K562 (cell line): ENCODE measurements around the gene NCR1. TPM values are rescaled to one million over a fixed set of nuclear protein-coding genes. Genes with fewer than 3 reads are reported as not detected.
A peak's percentile ranks its signal among the peaks of the same experiment; 100 is the strongest.

Experiments used
- ATAC-seq: fragments of 200-7000 bp; cut with Tn5 transposase; 3 replicates; pipeline ENCODE4 v1.9.1; 2020; ENCODE audit warnings: moderate library complexity
- BruUV-seq: library from RNA; stranded (reverse); fragments of 400-500 nt; replicated peaks from 2 replicates; lab custom pipeline; 2021; lab: Mats Ljungman, UMichigan
- CTCF ChIA-PET: fragments of 300-600 bp; formaldehyde crosslinking; extraction: SDS; loops from one replicate; lab custom pipeline; 2021; ENCODE audit warnings: low intra/inter-chr PET ratio; lab: Yijun Ruan, JAX
- POLR2A ChIA-PET: fragments of 300-600, 350-650 bp; sonication (Branson Sonifier 250); formaldehyde crosslinking; extraction: SDS; loops from one replicate; lab custom pipeline; 2021; ENCODE audit warnings: antibody characterized with exemption, inconsistent platforms; lab: Yijun Ruan, JAX
- DNase-seq, 4 experiments: peaks; one replicate each; pipeline versions ENCODE4 v3.0.0 to v3.0.0-alpha.2; 2011 to 2018; ENCODE audit warnings: low spot score in 3 of 4, mixed read lengths in 3 of 4; ENCODE audit errors: extremely low read depth in 1 of 4
- FAIRE-seq: peaks from 2 replicates; lab custom pipeline; 2011; peaks lifted over from hg19 to GRCh38; lab: Jason Lieb, UNC
- H2AFZ ChIP-seq: 2 replicates; pipeline ENCODE4 v1.6.0; 2011; ENCODE audit warnings: low read depth, low read length, control low read depth, inconsistent platforms
- H3K27ac ChIP-seq: fragments of 200-600 bp; 3 replicates; pipeline ENCODE4 v1.8.0; 2011; ENCODE audit warnings: low read depth, mild to moderate bottlenecking, control low read depth, inconsistent platforms, low read length, moderate library complexity, mixed read lengths; ENCODE audit errors: extremely low read depth
- H3K27me3 ChIP-seq, 2 experiments: fragments of 300-600 bp in 1 of 2; 2 replicates in 1 of 2; 3 replicates in 1 of 2; pipeline versions ENCODE4 v1.6.0 to v1.8.0; 2011; ENCODE audit warnings: inconsistent platforms in 2 of 2, low read length in 2 of 2, mild to moderate bottlenecking in 1 of 2, mixed read lengths in 1 of 2, moderate library complexity in 1 of 2; ENCODE audit not compliant: control insufficient read depth in 2 of 2, insufficient read depth in 2 of 2
- H3K36me3 ChIP-seq: fragments of 300-600 bp; 3 replicates; pipeline ENCODE4 v1.8.0; 2011; ENCODE audit warnings: mild to moderate bottlenecking, low read length, inconsistent platforms; ENCODE audit not compliant: control insufficient read depth, insufficient read depth
- H3K4me1 ChIP-seq, 2 experiments: fragments of 200-600 bp in 1 of 2; replicated peaks in 1 of 2; 2 replicates in 1 of 2; 3 replicates in 1 of 2; pipeline versions ENCODE4 v1.5.1 to v1.8.0; 2011; ENCODE audit warnings: inconsistent platforms in 2 of 2, low read length in 2 of 2, mild to moderate bottlenecking in 1 of 2, mixed read lengths in 1 of 2, moderate library complexity in 1 of 2; ENCODE audit not compliant: control insufficient read depth in 2 of 2, insufficient read depth in 2 of 2
- H3K4me2 ChIP-seq: 2 replicates; pipeline ENCODE4 v1.6.1; 2011; ENCODE audit warnings: low read length, control low read depth, inconsistent platforms, mixed read lengths; ENCODE audit not compliant: insufficient read depth
- H3K4me3 ChIP-seq: fragments of 200-600 bp; sonication (generic), shearing (Covaris generic); 2 replicates; pipeline ENCODE4 v1.5.1; 2016; ENCODE audit warnings: control low read depth, inconsistent platforms
- H3K79me2 ChIP-seq: fragments of 200-600 bp; 3 replicates; pipeline ENCODE4 v1.8.0; 2011; ENCODE audit warnings: low read length, inconsistent platforms; ENCODE audit not compliant: control insufficient read depth, insufficient read depth
- H3K9ac ChIP-seq, 2 experiments: 2 replicates each; pipeline versions ENCODE4 v1.6.0 to v1.6.1; 2011; ENCODE audit warnings: low read depth in 2 of 2, low read length in 2 of 2, control low read depth in 1 of 2, inconsistent platforms in 1 of 2, mild to moderate bottlenecking in 1 of 2, mixed read lengths in 1 of 2; ENCODE audit not compliant: insufficient read depth in 1 of 2
- H3K9me1 ChIP-seq: one replicate; pipeline ENCODE4 v1.6.0; 2011; ENCODE audit warnings: inconsistent platforms, mild to moderate bottlenecking, low read length, moderate library complexity; ENCODE audit not compliant: control insufficient read depth, insufficient read depth
- H3K9me3 ChIP-seq: replicated peaks from 2 replicates; pipeline ENCODE4 v1.5.1; 2011; ENCODE audit warnings: low read depth, low read length, inconsistent platforms; ENCODE audit not compliant: control insufficient read depth, insufficient read depth
- H4K20me1 ChIP-seq: replicated peaks from 2 replicates; pipeline ENCODE4 v1.6.1; 2011; ENCODE audit warnings: low read length, inconsistent platforms, mixed read lengths; ENCODE audit not compliant: control insufficient read depth, insufficient read depth
- FOXP1 ChIP-seq: sonication (generic); formaldehyde crosslinking; IDR thresholded peaks from 2 replicates; pipeline ENCODE4 v1.8.0; 2022; ENCODE audit warnings: mild to moderate bottlenecking, missing genetic modification reagents
- HIVEP1 ChIP-seq: fragments of 250-450 bp; sonication (Bioruptor Pico); IDR thresholded peaks from 2 replicates; pipeline ENCODE4 v1.4.0; 2020; ENCODE audit warnings: mild to moderate bottlenecking
- IFI16 ChIP-seq: fragments of 250-450 bp; sonication (Bioruptor Pico); IDR thresholded peaks from 2 replicates; pipeline ENCODE4 v2.1.2; 2022; ENCODE audit warnings: mild to moderate bottlenecking, inconsistent platforms
- NR3C1 ChIP-seq: sonication (generic); formaldehyde crosslinking; IDR thresholded peaks from 2 replicates; pipeline ENCODE4 v1.8.1; 2022; ENCODE audit warnings: missing genetic modification reagents
- TAF9B ChIP-seq: fragments of 450-650 bp; IDR thresholded peaks from 2 replicates; pipeline ENCODE4 v1.6.1; 2018; ENCODE audit warnings: mild to moderate bottlenecking; ENCODE audit not compliant: partially characterized antibody
- ZNF780A ChIP-seq: fragments of 250-450 bp; sonication (Bioruptor Pico); IDR thresholded peaks from 2 replicates; pipeline ENCODE4 v1.5.0; 2021; ENCODE audit warnings: mild to moderate bottlenecking
- WGBS: fragments of 100-300 bp; shearing (Covaris generic); methylation state at CpG from one replicate; pipeline ENCODE4 v1.1.6; 2016; ENCODE audit warnings: low coverage, mixed read lengths; ENCODE audit not compliant: insufficient coverage; ENCODE audit errors: missing lambda C conversion rate; 5-methylcytosine and 5-hydroxymethylcytosine counted together
- in situ Hi-C: fragments of 300-500 bp; cut with MboI; formaldehyde crosslinking; loops from 4 replicates; pipeline ENCODE4 v1.15.0; 2018; ENCODE audit warnings: inconsistent platforms, mixed read lengths
- intact Hi-C: fragments of 100-400 bp; cut with micrococcal nuclease; formaldehyde crosslinking; loops from 2 replicates; pipeline ENCODE4 v1.14.2; 2022
- polyA plus RNA-seq, 8 experiments: library from polyadenylated mRNA; depleted of rRNA in 4 of 8; stranded (reverse) in 5 of 8; unstranded in 3 of 8; fragments of >200 nt; fragmentation: Nextera tagmentation in 2 of 8; fragmentation: Illumina TruSeq in 1 of 8; extraction: Ambion mirVana in 2 of 8; extraction: Trizol in 1 of 8; gene quantifications; 2 replicates each; pipeline versions ENCODE4 v1.2.1 to v1.2.3, GENCODE V29; 2011 to 2014; ENCODE audit warnings: inconsistent platforms in 1 of 8, missing spikeins in 1 of 8
- total RNA-seq, 7 experiments: library from RNA; depleted of rRNA in 6 of 7; stranded (reverse); fragments of >200 nt in 6 of 7; fragmentation: Illumina TruSeq in 2 of 7; extraction: Trizol in 2 of 7; gene quantifications; 2 replicates each; pipeline versions ENCODE4 v1.2.1 to v1.2.3, GENCODE V29; 2011 to 2021; ENCODE audit warnings: low replicate concordance in 1 of 7
- TF ChIP-seq, protein P1 (sequence below): fragments of 450-650 bp; IDR thresholded peaks from 2 replicates; pipeline ENCODE4 v1.6.1; 2016; ENCODE audit warnings: low read depth
- TF ChIP-seq, protein P2 (sequence below): fragments of 250-450 bp; sonication (Bioruptor Pico); IDR thresholded peaks from 2 replicates; pipeline ENCODE4 v1.8.0; 2022; ENCODE audit warnings: moderate library complexity, mild to moderate bottlenecking, inconsistent platforms
- TF ChIP-seq, protein P3 (sequence below): sonication (generic); formaldehyde crosslinking; IDR thresholded peaks from 2 replicates; pipeline ENCODE4 v1.8.0; 2022; ENCODE audit warnings: missing genetic modification reagents, mild to moderate bottlenecking, moderate library complexity, borderline replicate concordance
- TF ChIP-seq, protein P4 (sequence below): fragments of 450-650 bp; formaldehyde crosslinking; IDR thresholded peaks from 2 replicates; pipeline ENCODE4 v1.4.0; 2020; ENCODE audit warnings: mild to moderate bottlenecking

Gene NCR1
- total and polyA plus RNA-seq, 9 of the 15 experiments (the other 6 are each of a cell fraction or from before 2014, with no cell fraction given), result 0.25 to 3.1 (median 1.2) TPM

DNA sequence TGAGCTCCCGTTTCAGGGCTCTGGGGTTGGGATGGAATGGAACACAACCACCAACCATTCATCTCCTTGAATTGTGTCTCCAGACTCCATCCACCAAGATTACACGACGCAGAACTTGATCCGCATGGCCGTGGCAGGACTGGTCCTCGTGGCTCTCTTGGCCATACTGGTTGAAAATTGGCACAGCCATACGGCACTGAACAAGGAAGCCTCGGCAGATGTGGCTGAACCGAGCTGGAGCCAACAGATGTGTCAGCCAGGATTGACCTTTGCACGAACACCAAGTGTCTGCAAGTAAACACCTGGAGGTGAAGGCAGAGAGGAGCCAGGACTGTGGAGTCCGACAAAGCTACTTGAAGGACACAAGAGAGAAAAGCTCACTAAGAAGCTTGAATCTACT, 16.4 kb upstream of the NCR1 start:
- Histone ChIP-seq H3K79me2 (no peaks in the 10 kb centered on the region), H2AFZ (peak overlapping the region; percentile 51; the same call in 1 of the 2 replicates), H3K36me3 (no peaks in the 10 kb centered on the region), H3K27me3 (peaks cover 0 to 4% of the 10 kb centered on the region in 2 experiments; a peak in 1 of 5 replicates), H3K4me2 (no peak overlapping the region), H3K9me3 (no peaks in the 10 kb centered on the region), H3K27ac (no peak overlapping the region), H3K9ac (peak overlapping the region in 1 of 2 experiments; percentile 35; a peak in 1 of 4 replicates), H3K4me1 (no peaks in the 10 kb centered on the region; a peak in 1 of 5 replicates), H3K9me1 (no peaks in the 10 kb centered on the region), H3K4me3 (no peak overlapping the region), H4K20me1 (no peaks in the 10 kb centered on the region)
- in situ Hi-C loops (no loop called here), intact Hi-C loops (loop anchor here (10.0 kb wide), 2 partner anchors 155 to 215 kb away; no protein-coding TSS in a partner anchor)
- CTCF ChIA-PET, result no interaction called here
- DNase-seq (no peak), FAIRE-seq (no peak), ATAC-seq (no peak)
- POLR2A ChIA-PET, result interaction anchor here (1.4 kb wide), 1 partner anchor 23 kb away, joined by 3 read pairs; no protein-coding TSS in a partner anchor
- WGBS, result 36% methylated on average over 11 of the region's 11 CpGs
- no TSS peak for BruUV-seq
- TF ChIP-seq, protein P1, sequence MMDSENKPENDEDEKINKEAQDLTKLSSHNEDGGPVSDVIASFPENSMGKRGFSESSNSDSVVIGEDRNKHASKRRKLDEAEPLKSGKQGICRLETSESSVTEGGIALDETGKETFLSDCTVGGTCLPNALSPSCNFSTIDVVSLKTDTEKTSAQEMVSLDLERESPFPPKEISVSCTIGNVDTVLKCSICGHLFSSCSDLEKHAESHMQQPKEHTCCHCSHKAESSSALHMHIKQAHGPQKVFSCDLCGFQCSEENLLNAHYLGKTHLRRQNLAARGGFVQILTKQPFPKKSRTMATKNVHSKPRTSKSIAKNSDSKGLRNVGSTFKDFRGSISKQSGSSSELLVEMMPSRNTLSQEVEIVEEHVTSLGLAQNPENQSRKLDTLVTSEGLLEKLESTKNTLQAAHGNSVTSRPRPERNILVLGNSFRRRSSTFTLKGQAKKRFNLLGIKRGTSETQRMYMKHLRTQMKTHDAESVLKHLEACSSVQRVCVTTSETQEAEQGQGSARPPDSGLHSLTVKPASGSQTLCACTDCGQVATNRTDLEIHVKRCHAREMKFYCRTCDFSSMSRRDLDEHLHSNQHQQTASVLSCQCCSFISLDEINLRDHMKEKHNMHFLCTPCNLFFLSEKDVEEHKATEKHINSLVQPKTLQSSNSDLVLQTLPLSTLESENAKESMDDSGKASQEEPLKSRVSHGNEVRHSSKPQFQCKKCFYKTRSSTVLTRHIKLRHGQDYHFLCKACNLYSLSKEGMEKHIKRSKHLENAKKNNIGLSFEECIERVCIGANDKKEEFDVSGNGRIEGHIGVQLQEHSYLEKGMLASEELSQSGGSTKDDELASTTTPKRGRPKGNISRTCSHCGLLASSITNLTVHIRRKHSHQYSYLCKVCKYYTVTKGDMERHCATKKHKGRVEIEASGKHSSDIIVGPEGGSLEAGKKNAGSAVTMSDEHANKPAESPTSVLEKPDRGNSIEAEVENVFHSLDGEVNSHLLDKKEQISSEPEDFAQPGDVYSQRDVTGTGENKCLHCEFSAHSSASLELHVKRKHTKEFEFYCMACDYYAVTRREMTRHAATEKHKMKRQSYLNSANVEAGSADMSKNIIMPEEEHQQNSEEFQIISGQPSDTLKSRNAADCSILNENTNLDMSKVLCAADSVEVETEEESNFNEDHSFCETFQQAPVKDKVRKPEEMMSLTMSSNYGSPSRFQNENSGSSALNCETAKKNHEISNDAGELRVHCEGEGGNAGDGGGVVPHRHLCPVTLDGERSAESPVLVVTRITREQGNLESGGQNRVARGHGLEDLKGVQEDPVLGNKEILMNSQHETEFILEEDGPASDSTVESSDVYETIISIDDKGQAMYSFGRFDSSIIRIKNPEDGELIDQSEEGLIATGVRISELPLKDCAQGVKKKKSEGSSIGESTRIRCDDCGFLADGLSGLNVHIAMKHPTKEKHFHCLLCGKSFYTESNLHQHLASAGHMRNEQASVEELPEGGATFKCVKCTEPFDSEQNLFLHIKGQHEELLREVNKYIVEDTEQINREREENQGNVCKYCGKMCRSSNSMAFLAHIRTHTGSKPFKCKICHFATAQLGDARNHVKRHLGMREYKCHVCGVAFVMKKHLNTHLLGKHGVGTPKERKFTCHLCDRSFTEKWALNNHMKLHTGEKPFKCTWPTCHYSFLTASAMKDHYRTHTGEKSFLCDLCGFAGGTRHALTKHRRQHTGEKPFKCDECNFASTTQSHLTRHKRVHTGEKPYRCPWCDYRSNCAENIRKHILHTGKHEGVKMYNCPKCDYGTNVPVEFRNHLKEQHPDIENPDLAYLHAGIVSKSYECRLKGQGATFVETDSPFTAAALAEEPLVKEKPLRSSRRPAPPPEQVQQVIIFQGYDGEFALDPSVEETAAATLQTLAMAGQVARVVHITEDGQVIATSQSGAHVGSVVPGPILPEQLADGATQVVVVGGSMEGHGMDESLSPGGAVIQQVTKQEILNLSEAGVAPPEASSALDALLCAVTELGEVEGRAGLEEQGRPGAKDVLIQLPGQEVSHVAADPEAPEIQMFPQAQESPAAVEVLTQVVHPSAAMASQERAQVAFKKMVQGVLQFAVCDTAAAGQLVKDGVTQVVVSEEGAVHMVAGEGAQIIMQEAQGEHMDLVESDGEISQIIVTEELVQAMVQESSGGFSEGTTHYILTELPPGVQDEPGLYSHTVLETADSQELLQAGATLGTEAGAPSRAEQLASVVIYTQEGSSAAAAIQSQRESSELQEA, result no peak
- TF ChIP-seq, protein P2, sequence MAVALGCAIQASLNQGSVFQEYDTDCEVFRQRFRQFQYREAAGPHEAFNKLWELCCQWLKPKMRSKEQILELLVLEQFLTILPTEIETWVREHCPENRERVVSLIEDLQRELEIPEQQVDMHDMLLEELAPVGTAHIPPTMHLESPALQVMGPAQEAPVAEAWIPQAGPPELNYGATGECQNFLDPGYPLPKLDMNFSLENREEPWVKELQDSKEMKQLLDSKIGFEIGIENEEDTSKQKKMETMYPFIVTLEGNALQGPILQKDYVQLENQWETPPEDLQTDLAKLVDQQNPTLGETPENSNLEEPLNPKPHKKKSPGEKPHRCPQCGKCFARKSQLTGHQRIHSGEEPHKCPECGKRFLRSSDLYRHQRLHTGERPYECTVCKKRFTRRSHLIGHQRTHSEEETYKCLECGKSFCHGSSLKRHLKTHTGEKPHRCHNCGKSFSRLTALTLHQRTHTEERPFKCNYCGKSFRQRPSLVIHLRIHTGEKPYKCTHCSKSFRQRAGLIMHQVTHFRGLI (CRISPR knock-in tag), result no peak
- TF ChIP-seq TAF9B (no peak), NR3C1 (CRISPR knock-in tag) (no peak), HIVEP1 (CRISPR knock-in tag) (no peak), IFI16 (CRISPR knock-in tag) (no peak), ZNF780A (CRISPR knock-in tag) (no peak), FOXP1 (CRISPR knock-in tag) (no peak)
- TF ChIP-seq, protein P3, sequence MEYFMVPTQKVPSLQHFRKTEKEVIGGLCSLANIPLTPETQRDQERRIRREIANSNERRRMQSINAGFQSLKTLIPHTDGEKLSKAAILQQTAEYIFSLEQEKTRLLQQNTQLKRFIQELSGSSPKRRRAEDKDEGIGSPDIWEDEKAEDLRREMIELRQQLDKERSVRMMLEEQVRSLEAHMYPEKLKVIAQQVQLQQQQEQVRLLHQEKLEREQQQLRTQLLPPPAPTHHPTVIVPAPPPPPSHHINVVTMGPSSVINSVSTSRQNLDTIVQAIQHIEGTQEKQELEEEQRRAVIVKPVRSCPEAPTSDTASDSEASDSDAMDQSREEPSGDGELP (CRISPR knock-in tag), result no peak
- TF ChIP-seq, protein P4, sequence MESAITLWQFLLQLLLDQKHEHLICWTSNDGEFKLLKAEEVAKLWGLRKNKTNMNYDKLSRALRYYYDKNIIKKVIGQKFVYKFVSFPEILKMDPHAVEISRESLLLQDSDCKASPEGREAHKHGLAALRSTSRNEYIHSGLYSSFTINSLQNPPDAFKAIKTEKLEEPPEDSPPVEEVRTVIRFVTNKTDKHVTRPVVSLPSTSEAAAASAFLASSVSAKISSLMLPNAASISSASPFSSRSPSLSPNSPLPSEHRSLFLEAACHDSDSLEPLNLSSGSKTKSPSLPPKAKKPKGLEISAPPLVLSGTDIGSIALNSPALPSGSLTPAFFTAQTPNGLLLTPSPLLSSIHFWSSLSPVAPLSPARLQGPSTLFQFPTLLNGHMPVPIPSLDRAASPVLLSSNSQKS, result no peak
